ENCODE measurements around the gene ADAM33.

Gene ADAM33

GRCh38 chr20:3686421-3686820, 4.6 kb upstream of the ADAM33 start:
- H3K79me1 ChIP-seq (ENCODE audit: low read length): peaks cover 2% of the 10 kb centered on the region
- WGBS (ENCODE audit: extremely low coverage, insufficient coverage, insufficient read length): no CpG with 5 or more reads among the region's 7 CpGs
- no peak overlapping the region for H4K8ac ChIP-seq (ENCODE audit: low read depth, low read length)
- no peak for DNase-seq
- H2AK5ac ChIP-seq (ENCODE audit: low read length): no peak overlapping the region
- H3K4ac ChIP-seq (ENCODE audit: low read depth, low read length): no peak overlapping the region
- H2AFZ ChIP-seq (ENCODE audit: insufficient read depth, low read length, poor library complexity): no peak overlapping the region
- peaks cover 1% of the 10 kb centered on the region for H3K79me2 ChIP-seq (ENCODE audit: control insufficient read depth, insufficient read depth, low read length, poor library complexity)
- H2BK120ac ChIP-seq (ENCODE audit: insufficient read depth, low read length, poor library complexity): no peak overlapping the region
- H3K14ac ChIP-seq (ENCODE audit: low read length): no peak overlapping the region
- H4K91ac ChIP-seq (ENCODE audit: low read depth, low read length): no peak overlapping the region
- peaks cover 2% of the 10 kb centered on the region for H3K27me3 ChIP-seq (ENCODE audit: insufficient read depth, low read length)
- no peak overlapping the region for H3K27ac ChIP-seq (ENCODE audit: low read depth, low read length)
- H3K23ac ChIP-seq (ENCODE audit: low read length): no peak overlapping the region
- no peak overlapping the region for H3K18ac ChIP-seq (ENCODE audit: low read length)
- H2BK5ac ChIP-seq (ENCODE audit: low read depth, low read length, poor library complexity): no peak overlapping the region
- peaks cover 4% of the 10 kb centered on the region in 2 experiments for H3K4me1 ChIP-seq (ENCODE audit: control insufficient read depth in 1 of 2, insufficient read depth in 2 of 2, low read length in 2 of 2)
- H3K4me3 ChIP-seq (ENCODE audit: low read depth, low read length): no peak overlapping the region
- H3K36me3 ChIP-seq (ENCODE audit: control insufficient read depth in 1 of 2, insufficient read depth in 2 of 2, low read length in 2 of 2): no peaks in the 10 kb centered on the region
- no peaks in the 10 kb centered on the region for H3K9me3 ChIP-seq (ENCODE audit: insufficient read depth, low read depth, low read length)
- H4K12ac ChIP-seq (ENCODE audit: low read depth, low read length): no peak overlapping the region
- H2BK12ac ChIP-seq (ENCODE audit: low read length): no peak overlapping the region
- H3K4me2 ChIP-seq (ENCODE audit: low read length): no peak overlapping the region
- no peak overlapping the region for H3K9ac ChIP-seq (ENCODE audit: low read length)

DNA sequence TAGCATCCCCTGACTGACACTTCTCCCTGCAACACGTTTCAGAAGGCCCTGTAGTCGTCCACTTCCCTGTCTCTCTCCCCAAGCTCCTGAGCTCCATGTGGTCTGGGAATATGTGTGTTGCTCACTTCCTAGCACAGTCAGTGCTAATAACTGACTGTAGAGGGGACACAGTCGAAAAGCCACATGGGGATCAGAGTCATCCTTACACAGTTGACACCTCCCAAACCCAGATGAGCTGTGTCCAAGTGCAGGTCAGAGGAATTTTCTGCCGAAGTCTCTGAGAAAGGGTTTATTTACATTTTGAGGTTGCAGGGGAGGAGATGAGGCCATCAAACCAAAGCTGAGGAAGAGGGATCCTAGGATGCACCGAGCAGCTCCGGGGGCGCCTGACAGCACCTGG, 3.5 kb upstream of the ADAM33 start:
- Histone ChIP-seq H3K4me2 (ENCODE audit: low read length) (no peak overlapping the region), H3K36me3 (ENCODE audit: control insufficient read depth in 1 of 2, insufficient read depth in 2 of 2, low read length in 2 of 2) (no peaks in the 10 kb centered on the region), H3K9me3 (ENCODE audit: insufficient read depth, low read depth, low read length) (no peaks in the 10 kb centered on the region), H4K8ac (ENCODE audit: low read depth, low read length) (no peak overlapping the region), H3K79me1 (ENCODE audit: low read length) (peaks cover 5% of the 10 kb centered on the region), H3K79me2 (ENCODE audit: control insufficient read depth, insufficient read depth, low read length, poor library complexity) (peaks cover 1% of the 10 kb centered on the region), H3K4me1 (ENCODE audit: control insufficient read depth in 1 of 2, insufficient read depth in 2 of 2, low read length in 2 of 2) (peaks cover 13 to 15% of the 10 kb centered on the region in 2 experiments), H2AK5ac (ENCODE audit: low read length) (no peak overlapping the region), H3K4me3 (ENCODE audit: low read depth, low read length) (no peak overlapping the region), H3K18ac (ENCODE audit: low read length) (no peak overlapping the region), H3K27ac (ENCODE audit: low read depth, low read length) (no peak overlapping the region), H4K12ac (ENCODE audit: low read depth, low read length) (no peak overlapping the region), H2BK12ac (ENCODE audit: low read length) (no peak overlapping the region), H3K4ac (ENCODE audit: low read depth, low read length) (no peak overlapping the region), H2BK5ac (ENCODE audit: low read depth, low read length, poor library complexity) (no peak overlapping the region), H2AFZ (ENCODE audit: insufficient read depth, low read length, poor library complexity) (no peak overlapping the region), H2BK120ac (ENCODE audit: insufficient read depth, low read length, poor library complexity) (no peak overlapping the region), H3K23ac (ENCODE audit: low read length) (no peak overlapping the region), H3K9ac (ENCODE audit: low read length) (no peak overlapping the region), H3K27me3 (ENCODE audit: insufficient read depth, low read length) (peaks cover 2% of the 10 kb centered on the region), H4K91ac (ENCODE audit: low read depth, low read length) (no peak overlapping the region), H3K14ac (ENCODE audit: low read length) (no peak overlapping the region)
- DNase-seq: no peak
- no CpG with 5 or more reads among the region's 7 CpGs for WGBS (ENCODE audit: extremely low coverage, insufficient coverage, insufficient read length)

- H3K9me3 ChIP-seq (ENCODE audit: insufficient read depth, low read depth, low read length): no peaks in the 10 kb centered on the region
- no peak overlapping the region for H3K27ac ChIP-seq (ENCODE audit: low read depth, low read length)
- H4K8ac ChIP-seq (ENCODE audit: low read depth, low read length): peak overlapping the region; percentile 62
- H3K18ac ChIP-seq (ENCODE audit: low read length): peak overlapping the region; percentile 38
- peak overlapping the region; percentile 65 for H4K91ac ChIP-seq (ENCODE audit: low read depth, low read length)
- H3K27me3 ChIP-seq (ENCODE audit: insufficient read depth, low read length): peaks cover 2% of the 10 kb centered on the region
- H3K9ac ChIP-seq (ENCODE audit: low read length): peak overlapping the region; percentile 20
- H3K23ac ChIP-seq (ENCODE audit: low read length): no peak overlapping the region
- peak overlapping the region; percentile 16 for H2AK5ac ChIP-seq (ENCODE audit: low read length)
- no peak overlapping the region for H2BK5ac ChIP-seq (ENCODE audit: low read depth, low read length, poor library complexity)
- peak overlapping the region; percentile 67 for H3K14ac ChIP-seq (ENCODE audit: low read length)
- peak overlapping the region; percentile 85 for H3K4me3 ChIP-seq (ENCODE audit: low read depth, low read length)
- peak overlapping the region; percentile 77 for H2BK12ac ChIP-seq (ENCODE audit: low read length)
- H3K79me1 ChIP-seq (ENCODE audit: low read length): peaks cover 8% of the 10 kb centered on the region
- H3K4ac ChIP-seq (ENCODE audit: low read depth, low read length): peak overlapping the region; percentile 20
- H3K79me2 ChIP-seq (ENCODE audit: control insufficient read depth, insufficient read depth, low read length, poor library complexity): peaks cover 1% of the 10 kb centered on the region
- peak overlapping the region; percentile 30 for H2BK120ac ChIP-seq (ENCODE audit: insufficient read depth, low read length, poor library complexity)
- H4K12ac ChIP-seq (ENCODE audit: low read depth, low read length): no peak overlapping the region
- H3K36me3 ChIP-seq (ENCODE audit: control insufficient read depth in 1 of 2, insufficient read depth in 2 of 2, low read length in 2 of 2): no peaks in the 10 kb centered on the region
- WGBS (ENCODE audit: extremely low coverage, insufficient coverage, insufficient read length): no CpG with 5 or more reads among the region's 32 CpGs
- peak overlapping the region; percentile 79 for H3K4me2 ChIP-seq (ENCODE audit: low read length)
- H3K4me1 ChIP-seq (ENCODE audit: control insufficient read depth in 1 of 2, insufficient read depth in 2 of 2, low read length in 2 of 2): peaks cover 29 to 34% of the 10 kb centered on the region in 2 experiments
- no peak for DNase-seq
- peak overlapping the region; percentile 89 for H2AFZ ChIP-seq (ENCODE audit: insufficient read depth, low read length, poor library complexity)
Measured at GRCh38 chr20:3681352-3681930, 369 bp downstream of the ADAM33 start.

DNA sequence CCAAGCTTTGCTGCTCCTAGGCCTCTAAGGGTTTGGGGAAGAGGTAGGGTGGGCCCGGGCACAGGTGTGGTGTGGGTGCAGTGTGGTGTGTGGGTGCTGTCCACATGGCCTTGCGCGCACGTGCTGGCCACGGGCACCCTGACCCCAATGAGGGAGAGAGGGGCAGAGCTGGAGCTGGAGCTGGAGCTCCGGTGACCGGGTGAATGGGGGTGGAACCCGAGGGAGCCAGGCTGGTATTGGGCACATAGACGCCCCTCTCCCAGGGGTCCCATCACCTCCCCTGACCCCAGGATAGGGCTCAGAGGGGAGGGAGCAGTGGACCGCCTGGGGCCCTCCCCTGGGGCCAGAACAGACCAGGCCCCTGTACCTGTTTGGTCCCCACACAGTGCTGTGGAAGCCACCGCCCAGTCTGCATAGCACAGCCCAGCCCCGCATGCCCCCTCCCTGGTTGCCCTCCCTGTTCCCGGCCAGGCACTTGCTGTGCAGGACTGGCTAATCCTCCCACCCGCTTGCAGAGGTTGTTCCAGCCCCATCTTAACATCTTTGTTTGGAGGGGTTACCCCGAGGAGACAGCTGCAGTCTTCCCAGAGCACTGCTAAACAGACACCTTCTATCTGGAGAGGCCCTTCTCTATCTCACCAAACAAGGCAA, 984 bp downstream of the ADAM33 start:
- no peaks in the 10 kb centered on the region for H3K36me3 ChIP-seq (ENCODE audit: control insufficient read depth in 1 of 2, insufficient read depth in 2 of 2, low read length in 2 of 2)
- no peak overlapping the region for H4K12ac ChIP-seq (ENCODE audit: low read depth, low read length)
- H3K27ac ChIP-seq (ENCODE audit: low read depth, low read length): peak overlapping the region; percentile 73
- no peak overlapping the region for H2AK5ac ChIP-seq (ENCODE audit: low read length)
- peak overlapping the region; percentile 6 for H3K4ac ChIP-seq (ENCODE audit: low read depth, low read length)
- H4K91ac ChIP-seq (ENCODE audit: low read depth, low read length): peak overlapping the region; percentile 21
- no peak for DNase-seq
- peaks cover 1% of the 10 kb centered on the region for H3K79me2 ChIP-seq (ENCODE audit: control insufficient read depth, insufficient read depth, low read length, poor library complexity)
- peaks cover 8% of the 10 kb centered on the region for H3K79me1 ChIP-seq (ENCODE audit: low read length)
- H2BK5ac ChIP-seq (ENCODE audit: low read depth, low read length, poor library complexity): no peak overlapping the region
- H2BK12ac ChIP-seq (ENCODE audit: low read length): no peak overlapping the region
- no peak overlapping the region for H2AFZ ChIP-seq (ENCODE audit: insufficient read depth, low read length, poor library complexity)
- H3K4me1 ChIP-seq (ENCODE audit: control insufficient read depth in 1 of 2, insufficient read depth in 2 of 2, low read length in 2 of 2): peaks cover 29 to 34% of the 10 kb centered on the region in 2 experiments
- H2BK120ac ChIP-seq (ENCODE audit: insufficient read depth, low read length, poor library complexity): peak overlapping the region; percentile 3
- H3K4me3 ChIP-seq (ENCODE audit: low read depth, low read length): peak overlapping the region; percentile 85
- H3K4me2 ChIP-seq (ENCODE audit: low read length): peak overlapping the region; percentile 79
- H3K9ac ChIP-seq (ENCODE audit: low read length): no peak overlapping the region
- peak overlapping the region; percentile 49 for H3K23ac ChIP-seq (ENCODE audit: low read length)
- peak overlapping the region; percentile 20 for H4K8ac ChIP-seq (ENCODE audit: low read depth, low read length)
- H3K18ac ChIP-seq (ENCODE audit: low read length): no peak overlapping the region
- H3K9me3 ChIP-seq (ENCODE audit: insufficient read depth, low read depth, low read length): no peaks in the 10 kb centered on the region
- H3K14ac ChIP-seq (ENCODE audit: low read length): peak overlapping the region; percentile 10
- WGBS (ENCODE audit: extremely low coverage, insufficient coverage, insufficient read length): no CpG with 5 or more reads among the region's 15 CpGs
- peaks cover 2% of the 10 kb centered on the region for H3K27me3 ChIP-seq (ENCODE audit: insufficient read depth, low read length)

Data from trophoblast cell (in vitro differentiated cells and primary cell).